Karpas-422 (cell line): ENCODE data around the gene INTS1. TPM values are rescaled to one million over a fixed set of nuclear protein-coding genes. Genes with fewer than 3 reads are reported as not detected.

Experiments
- DNase-seq: peaks from one replicate; pipeline ENCODE4 v3.0.0-alpha.2; 2015
- H2AFZ ChIP-seq: fragments of 200-600 bp; sonication (generic); 2 replicates; pipeline ENCODE4 v1.6.1; 2014; ENCODE audit warnings: antibody characterized with exemption, low read length, mixed read lengths
- H3K27ac ChIP-seq: fragments of 200-600 bp; sonication (generic); 2 replicates; pipeline ENCODE4 v1.5.1; 2014; ENCODE audit warnings: mild to moderate bottlenecking, low read length, moderate library complexity
- H3K27me3 ChIP-seq: fragments of 200-600 bp; sonication (generic); 2 replicates; pipeline ENCODE4 v1.6.1; 2014; ENCODE audit warnings: low read length, mixed read lengths
- H3K36me3 ChIP-seq: fragments of 200-600 bp; sonication (generic); 2 replicates; pipeline ENCODE4 v1.6.1; 2014; ENCODE audit warnings: low read length, mixed read lengths; ENCODE audit not compliant: insufficient read depth
- H3K4me1 ChIP-seq: fragments of 200-600 bp; sonication (generic); 2 replicates; pipeline ENCODE4 v1.6.1; 2014; ENCODE audit warnings: mild to moderate bottlenecking, low read length, mixed read lengths
- H3K4me2 ChIP-seq: fragments of 200-600 bp; sonication (generic); 2 replicates; pipeline ENCODE4 v1.6.1; 2014; ENCODE audit warnings: low read length, low read depth, mild to moderate bottlenecking; ENCODE audit not compliant: poor library complexity, severe bottlenecking
- H3K4me3 ChIP-seq: fragments of 200-600 bp; sonication (generic); 2 replicates; pipeline ENCODE4 v1.5.1; 2014; ENCODE audit warnings: mild to moderate bottlenecking, antibody characterized with exemption, low read length, mixed read lengths
- H3K79me2 ChIP-seq: fragments of 200-600 bp; sonication (generic); 2 replicates; pipeline ENCODE4 v1.6.1; 2014; ENCODE audit warnings: mild to moderate bottlenecking, low read length, mixed read lengths
- H3K9ac ChIP-seq: fragments of 200-600 bp; sonication (generic); 2 replicates; pipeline ENCODE4 v1.6.0; 2014; ENCODE audit warnings: low read length
- H3K9me2 ChIP-seq: fragments of 200-600 bp; sonication (generic), shearing (Covaris generic); replicated peaks from 2 replicates; pipeline ENCODE4 v1.6.0; 2014; ENCODE audit warnings: mild to moderate bottlenecking, low read length, moderate library complexity; ENCODE audit not compliant: insufficient read depth
- H3K9me3 ChIP-seq: fragments of 300-700, 200-600 bp; sonication (generic); 2 replicates; pipeline ENCODE4 v1.6.1; 2014; ENCODE audit warnings: low read length, mixed read lengths
- H4K20me1 ChIP-seq: fragments of 200-600 bp; sonication (generic); 2 replicates; pipeline ENCODE4 v1.6.1; 2014; ENCODE audit warnings: mild to moderate bottlenecking, antibody characterized with exemption, low read length, low read depth; ENCODE audit not compliant: insufficient read depth
- total RNA-seq: library from RNA; depleted of rRNA; stranded (reverse); fragments of >200 nt; shearing (Covaris generic); gene quantifications from 2 replicates; pipeline ENCODE4 v1.2.3, GENCODE V29; 2014; ENCODE audit warnings: low replicate concordance

Gene INTS1
- total RNA-seq, 1 experiment from 2014 or later, result 25.7 TPM

GRCh38 chr7:1442355-1443124 is 61.6 kb downstream of the INTS1 start:
- Histone ChIP-seq H3K4me2 (no peak overlapping the region), H3K4me3 (no peak overlapping the region), H2AFZ (no peak overlapping the region), H3K27ac (no peak overlapping the region), H3K79me2 (no peaks in the 10 kb centered on the region), H3K4me1 (no peaks in the 10 kb centered on the region), H4K20me1 (no peaks in the 10 kb centered on the region), H3K9me2 (no peaks in the 10 kb centered on the region), H3K36me3 (no peaks in the 10 kb centered on the region), H3K9ac (no peak overlapping the region), H3K9me3 (no peaks in the 10 kb centered on the region), H3K27me3 (no peaks in the 10 kb centered on the region)
- DNase-seq, result no peak

- Histone ChIP-seq H2AFZ (no peak overlapping the region), H3K9me3 (no peaks in the 10 kb centered on the region), H3K4me1 (no peaks in the 10 kb centered on the region), H3K4me2 (no peak overlapping the region), H3K27me3 (no peaks in the 10 kb centered on the region), H3K9ac (no peak overlapping the region), H3K4me3 (no peak overlapping the region), H3K9me2 (no peaks in the 10 kb centered on the region), H3K36me3 (no peaks in the 10 kb centered on the region), H3K79me2 (no peaks in the 10 kb centered on the region), H4K20me1 (no peaks in the 10 kb centered on the region), H3K27ac (no peak overlapping the region)
- DNase-seq, result no peak
These were observed 62.4 kb downstream of the INTS1 start for GRCh38 chr7:1441615-1442354.

GRCh38 chr7:1440620-1441019 is 63.6 kb downstream of the INTS1 start:
- H2AFZ ChIP-seq, result no peak overlapping the region
- H3K9me2 ChIP-seq, result no peaks in the 10 kb centered on the region

GRCh38 chr7:1439373-1440363 is 64.5 kb downstream of the INTS1 start:
- Histone ChIP-seq H3K9ac (no peak overlapping the region), H3K4me3 (no peak overlapping the region), H3K36me3 (no peaks in the 10 kb centered on the region), H3K27me3 (no peaks in the 10 kb centered on the region), H3K9me3 (no peaks in the 10 kb centered on the region), H3K79me2 (no peaks in the 10 kb centered on the region), H3K4me1 (no peaks in the 10 kb centered on the region), H3K4me2 (no peak overlapping the region), H4K20me1 (no peaks in the 10 kb centered on the region), H3K9me2 (no peaks in the 10 kb centered on the region), H2AFZ (no peak overlapping the region), H3K27ac (no peak overlapping the region)
- DNase-seq, result no peak

More at GRCh38 chr7:1440620-1441019, 63.6 kb downstream of the INTS1 start:
- Histone ChIP-seq H3K4me2 (no peak overlapping the region), H3K36me3 (no peaks in the 10 kb centered on the region), H3K27ac (no peak overlapping the region), H4K20me1 (no peaks in the 10 kb centered on the region), H3K9ac (no peak overlapping the region), H3K9me3 (no peaks in the 10 kb centered on the region), H3K4me3 (no peak overlapping the region), H3K27me3 (no peaks in the 10 kb centered on the region), H3K79me2 (no peaks in the 10 kb centered on the region), H3K4me1 (no peaks in the 10 kb centered on the region)
- DNase-seq, result no peak

GRCh38 chr7:1438821-1439220 is 65.4 kb downstream of the INTS1 start:
- no peak overlapping the region for H3K4me2 ChIP-seq
- H3K9me3 ChIP-seq, result no peaks in the 10 kb centered on the region
- H2AFZ ChIP-seq, result no peak overlapping the region
- H3K36me3 ChIP-seq, result no peaks in the 10 kb centered on the region
- H3K4me3 ChIP-seq, result no peak overlapping the region
- H3K9ac ChIP-seq, result no peak overlapping the region
- no peaks in the 10 kb centered on the region for H4K20me1 ChIP-seq
- no peaks in the 10 kb centered on the region for H3K79me2 ChIP-seq
- no peaks in the 10 kb centered on the region for H3K27me3 ChIP-seq
- no peaks in the 10 kb centered on the region for H3K9me2 ChIP-seq
- H3K27ac ChIP-seq, result no peak overlapping the region
- H3K4me1 ChIP-seq, result no peaks in the 10 kb centered on the region
- no peak for DNase-seq

- H3K4me3 ChIP-seq, result no peak overlapping the region
- H2AFZ ChIP-seq, result no peak overlapping the region
- no peaks in the 10 kb centered on the region for H3K79me2 ChIP-seq
- no peak overlapping the region for H3K27ac ChIP-seq
- H3K4me2 ChIP-seq, result no peak overlapping the region
- no peaks in the 10 kb centered on the region for H3K36me3 ChIP-seq
- H3K9ac ChIP-seq, result no peak overlapping the region
- DNase-seq, result no peak
- H4K20me1 ChIP-seq, result no peaks in the 10 kb centered on the region
- H3K9me3 ChIP-seq, result no peaks in the 10 kb centered on the region
- H3K4me1 ChIP-seq, result no peaks in the 10 kb centered on the region
- H3K9me2 ChIP-seq, result no peaks in the 10 kb centered on the region
- no peaks in the 10 kb centered on the region for H3K27me3 ChIP-seq
These were observed 66.0 kb downstream of the INTS1 start for GRCh38 chr7:1438208-1438607.

GRCh38 chr7:1437155-1437880 is 66.9 kb downstream of the INTS1 start:
- Histone ChIP-seq H4K20me1 (no peaks in the 10 kb centered on the region), H3K27me3 (no peaks in the 10 kb centered on the region), H2AFZ (no peak overlapping the region), H3K9ac (no peak overlapping the region), H3K79me2 (no peaks in the 10 kb centered on the region), H3K4me1 (no peaks in the 10 kb centered on the region), H3K4me3 (no peak overlapping the region), H3K4me2 (no peak overlapping the region), H3K36me3 (no peaks in the 10 kb centered on the region), H3K9me2 (no peaks in the 10 kb centered on the region), H3K27ac (no peak overlapping the region), H3K9me3 (no peaks in the 10 kb centered on the region)
- no peak for DNase-seq
